HT1080 (cell line): ENCODE data around the gene TRIM73. TPM values are rescaled to one million over a fixed set of nuclear protein-coding genes. Genes with fewer than 3 reads are reported as not detected.
"Not testable (repeated sequence)": the region's sequence is repeated elsewhere in the genome, so short reads cannot be mapped to it uniquely, and the experiment has no call there.

Experiments
- DNase-seq: peaks from one replicate; pipeline ENCODE4 v3.0.0-alpha.2; 2015; ENCODE audit warnings: low read depth
- small RNA-seq: library from RNA; depleted of rRNA; stranded (forward); fragments of <200 nt; gene quantifications from one replicate; pipeline ENCODE3, GENCODE V24; 2014
- total RNA-seq: library from RNA; depleted of rRNA; stranded (reverse); fragments of >200 nt; shearing (Covaris generic); gene quantifications from 2 replicates; pipeline ENCODE4 v1.2.3, GENCODE V29; 2014; rRNA removed

Gene TRIM73
- total RNA-seq, 1 experiment from 2014 or later, result not detected

DNA sequence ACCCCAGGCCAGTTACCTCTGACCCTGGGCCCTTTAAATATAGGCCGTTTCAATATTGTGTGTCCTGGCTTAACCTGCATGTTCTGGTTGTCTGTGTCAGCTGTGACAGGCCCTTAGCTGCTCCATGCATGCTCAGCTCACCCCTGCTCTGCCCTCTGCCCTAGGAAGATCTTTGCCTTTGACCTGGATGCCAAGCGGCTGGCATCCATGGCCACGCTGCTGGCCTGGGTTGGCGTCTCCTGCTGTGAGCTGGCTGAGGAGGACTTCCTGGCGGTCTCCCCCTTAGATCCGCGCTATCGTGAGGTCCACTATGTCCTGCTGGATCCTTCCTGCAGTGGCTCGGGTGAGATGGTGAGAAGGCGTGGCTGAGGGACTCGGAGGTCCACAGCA, 20.0 kb downstream of the TRIM73 start:
- DNase-seq, result not testable (repeated sequence)

DNA sequence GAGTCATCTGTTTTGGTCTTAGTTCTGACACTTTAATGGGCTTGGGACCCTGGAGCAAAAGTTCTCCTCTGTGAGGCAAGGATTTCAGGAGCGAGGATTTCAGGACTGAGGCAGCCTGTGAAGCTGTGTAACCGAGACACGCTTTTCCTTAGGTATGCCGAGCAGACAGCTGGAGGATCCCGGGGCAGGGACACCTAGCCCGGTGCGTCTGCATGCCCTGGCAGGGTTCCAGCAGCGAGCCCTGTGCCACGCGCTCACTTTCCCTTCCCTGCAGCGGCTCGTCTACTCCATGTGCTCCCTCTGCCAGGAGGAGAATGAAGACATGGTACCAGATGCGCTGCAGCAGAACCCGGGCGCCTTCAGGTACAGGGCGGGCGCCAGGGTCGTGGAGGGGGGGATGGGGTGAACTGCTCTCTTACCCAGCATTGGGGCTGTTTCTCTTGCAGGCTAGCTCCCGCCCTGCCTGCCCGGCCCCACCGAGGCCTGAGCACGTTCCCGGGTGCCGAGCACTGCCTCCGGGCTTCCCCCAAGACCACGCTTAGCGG, 20.5 kb downstream of the TRIM73 start:
- not testable (repeated sequence) for DNase-seq

DNA sequence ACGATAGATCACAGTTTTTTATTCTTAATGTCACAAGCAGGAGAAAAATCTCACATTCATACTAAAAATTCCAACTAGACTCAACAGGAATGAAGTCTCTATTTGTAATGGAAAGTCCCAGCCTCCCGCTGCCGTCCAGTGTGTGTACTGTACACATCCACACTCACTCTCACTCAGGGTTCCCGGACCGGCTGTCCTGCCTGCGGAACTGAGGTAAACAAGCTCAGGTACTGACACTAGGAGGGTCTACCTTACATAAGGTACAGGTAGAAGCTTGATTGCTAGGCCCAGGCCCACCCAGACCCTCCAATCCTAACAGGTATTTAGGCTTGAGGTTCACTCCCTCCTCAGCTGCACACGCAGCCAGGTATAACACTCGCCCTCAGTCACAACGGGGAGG, 21.4 kb downstream of the TRIM73 start:
- not testable (repeated sequence) for DNase-seq

DNA sequence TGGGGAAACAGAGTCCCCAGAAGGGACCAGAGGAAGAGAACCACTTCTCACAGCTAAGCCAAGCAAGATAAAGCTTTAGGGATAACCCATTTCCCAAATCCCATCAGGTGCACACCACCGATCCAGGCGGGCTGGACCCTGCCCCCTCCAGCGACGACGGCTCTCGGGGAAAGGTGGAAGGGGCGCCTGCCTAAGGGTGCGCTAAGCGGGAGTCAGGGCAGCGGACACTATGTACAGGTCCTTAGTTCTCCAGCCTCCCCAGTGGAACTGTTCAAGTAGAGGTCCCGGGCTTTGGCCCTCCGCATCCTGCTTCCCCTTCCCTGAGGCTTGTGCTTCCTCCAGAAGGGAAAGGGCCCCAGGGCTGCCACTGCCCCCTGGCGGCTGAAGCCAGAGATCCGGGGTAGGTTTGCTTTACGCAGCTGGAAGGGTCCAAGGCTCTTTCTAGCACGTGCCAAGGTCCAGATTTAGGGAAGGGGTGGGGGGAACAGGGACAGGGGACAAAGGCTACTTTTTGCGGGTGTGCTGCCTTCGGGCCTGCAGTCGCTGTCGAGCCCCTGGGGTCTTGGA, 22.9 kb downstream of the TRIM73 start:
- DNase-seq, result not testable (repeated sequence)

DNA sequence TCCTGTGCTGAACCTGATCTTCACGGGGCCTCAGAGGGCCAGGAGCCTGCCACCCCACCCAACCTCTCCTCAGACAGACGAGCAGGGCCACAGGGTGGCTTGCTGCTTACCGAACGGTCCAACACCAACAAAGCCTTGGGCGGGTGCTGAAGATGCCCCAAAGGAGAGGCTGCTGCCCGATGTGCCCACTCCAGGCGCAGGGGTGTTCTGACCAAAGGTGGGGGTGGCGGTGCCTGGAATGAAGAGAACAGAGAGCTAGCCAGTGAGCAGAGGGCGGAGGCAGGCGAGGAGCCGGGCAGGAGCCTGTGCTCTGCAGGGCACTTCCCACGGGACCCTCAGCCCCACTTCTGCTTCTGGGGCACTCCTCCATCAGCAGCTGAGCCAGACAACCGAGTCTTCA, 23.8 kb downstream of the TRIM73 start:
- DNase-seq, result not testable (repeated sequence)

DNA sequence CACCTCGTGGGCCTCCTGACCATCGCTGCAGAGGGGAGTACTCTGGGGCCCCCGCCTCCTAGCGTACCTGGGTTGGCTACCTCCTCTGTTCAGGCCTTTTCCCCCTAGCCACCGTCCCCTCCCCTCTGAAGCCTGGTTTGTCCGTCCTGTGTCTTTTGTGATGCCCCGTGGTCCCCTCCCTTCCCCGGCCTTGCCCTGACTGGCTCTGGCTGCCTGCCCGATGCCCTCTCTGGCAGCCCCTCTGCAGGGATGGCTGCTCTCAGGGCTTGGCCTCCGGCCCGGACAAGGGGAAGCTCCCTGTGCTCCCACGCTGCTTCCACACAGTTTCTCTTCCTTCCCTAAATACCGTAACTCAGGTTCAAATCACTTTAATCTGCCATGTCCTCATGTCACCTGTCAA, 24.3 kb downstream of the TRIM73 start:
- DNase-seq, result not testable (repeated sequence)

DNA sequence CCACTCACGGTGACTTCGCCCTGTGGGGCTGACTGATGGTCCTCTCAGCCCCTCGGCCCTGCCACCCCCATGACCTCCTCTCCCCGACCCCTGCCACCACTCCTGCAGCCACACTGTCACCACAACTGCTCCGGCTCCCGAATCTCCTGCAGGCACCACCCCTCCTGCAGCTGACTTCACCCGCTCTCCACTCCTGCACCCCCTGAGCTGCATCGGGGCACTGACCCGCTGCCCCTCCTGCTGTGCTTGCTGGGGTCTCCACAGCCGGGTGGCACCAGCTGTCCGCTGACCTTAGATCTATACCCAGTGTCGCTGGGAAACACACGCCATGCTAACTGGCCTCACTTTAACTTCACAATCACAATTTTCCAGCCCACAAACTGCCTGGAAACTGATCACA, 24.7 kb downstream of the TRIM73 start:
- not testable (repeated sequence) for DNase-seq

DNA sequence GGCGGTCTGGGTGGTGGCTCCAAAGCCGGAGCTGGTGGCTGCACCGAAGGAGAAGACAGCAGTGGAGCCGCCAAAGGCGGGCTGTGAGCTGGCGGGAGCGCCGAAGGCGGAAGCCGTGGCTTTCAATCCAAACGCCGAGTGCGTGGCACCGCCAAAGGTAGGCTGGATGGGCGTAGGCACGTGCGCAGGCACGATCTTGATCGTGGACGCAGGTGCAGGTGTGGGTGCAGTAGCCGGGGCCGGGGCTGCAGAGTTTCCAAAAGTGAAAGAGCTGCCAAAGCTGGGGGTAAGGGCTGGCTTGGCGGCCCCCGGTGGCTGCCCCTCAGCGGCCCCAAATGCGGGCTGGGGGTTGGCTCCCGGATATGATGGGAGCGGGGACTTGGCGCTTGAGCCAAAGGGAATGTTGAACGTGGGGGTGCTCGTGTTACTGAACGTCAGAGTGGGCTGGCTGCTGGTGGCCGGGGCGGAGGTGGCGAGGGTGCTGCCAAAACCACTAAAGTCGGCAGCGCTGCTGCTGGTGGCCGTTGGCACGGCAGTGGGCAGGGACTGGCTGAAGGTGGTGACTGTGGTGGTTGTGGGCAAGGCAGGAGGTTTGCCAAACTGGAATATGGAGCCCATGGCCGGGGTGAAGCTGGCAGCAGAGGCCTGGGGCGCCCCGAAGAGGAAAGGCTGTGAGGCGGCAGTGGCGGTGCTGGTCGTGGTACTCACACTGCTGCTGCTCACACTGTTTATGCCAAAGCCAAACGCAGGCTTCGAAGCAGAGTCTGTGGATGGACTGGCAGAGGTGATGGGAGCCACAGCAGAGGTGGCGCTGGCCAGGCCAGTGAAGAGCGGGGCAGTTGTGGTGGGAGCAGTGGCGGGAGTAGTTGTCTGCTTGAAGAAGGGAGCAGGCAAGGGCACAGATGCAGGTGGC, 26.6 kb downstream of the TRIM73 start:
- DNase-seq, result not testable (repeated sequence)

DNA sequence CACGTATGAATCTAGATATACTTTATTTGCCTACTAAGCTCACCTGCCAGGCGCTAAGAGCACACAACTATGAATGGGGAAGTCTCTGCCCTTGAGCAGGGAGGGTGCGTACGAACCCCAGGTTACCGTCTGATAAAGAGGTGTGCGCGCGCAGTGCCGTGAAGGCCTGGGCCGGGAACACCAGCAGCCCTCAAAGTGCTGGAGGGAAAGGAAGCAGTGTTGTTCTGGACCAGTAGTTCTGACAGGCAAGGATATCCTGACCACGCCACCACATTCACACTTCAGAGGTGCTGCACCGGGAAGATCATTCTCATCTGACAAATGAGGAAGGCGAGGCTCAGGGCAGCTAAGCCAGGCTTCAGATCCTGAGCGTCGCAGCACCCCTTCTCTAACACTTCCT, 28.1 kb downstream of the TRIM73 start:
- not testable (repeated sequence) for DNase-seq

DNA sequence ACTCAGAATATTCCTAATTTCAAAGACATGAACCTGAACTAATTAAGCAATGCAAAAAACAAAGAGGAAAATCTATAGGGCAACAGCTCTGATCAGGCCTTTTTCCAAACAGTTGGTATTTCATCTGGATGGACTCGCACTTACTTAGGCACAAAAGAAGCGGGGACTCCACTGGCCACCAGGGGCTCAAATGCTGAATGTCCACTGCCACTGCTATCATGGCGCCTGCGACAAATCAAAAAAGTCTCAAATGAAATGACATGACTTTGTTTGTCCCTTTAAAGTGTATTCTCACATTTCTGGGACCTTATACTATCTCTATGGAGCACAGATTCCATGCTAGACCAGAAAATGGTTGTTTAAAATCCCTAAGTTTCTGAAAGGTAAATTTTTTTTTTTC, 43.6 kb downstream of the TRIM73 start:
- not testable (repeated sequence) for DNase-seq

DNA sequence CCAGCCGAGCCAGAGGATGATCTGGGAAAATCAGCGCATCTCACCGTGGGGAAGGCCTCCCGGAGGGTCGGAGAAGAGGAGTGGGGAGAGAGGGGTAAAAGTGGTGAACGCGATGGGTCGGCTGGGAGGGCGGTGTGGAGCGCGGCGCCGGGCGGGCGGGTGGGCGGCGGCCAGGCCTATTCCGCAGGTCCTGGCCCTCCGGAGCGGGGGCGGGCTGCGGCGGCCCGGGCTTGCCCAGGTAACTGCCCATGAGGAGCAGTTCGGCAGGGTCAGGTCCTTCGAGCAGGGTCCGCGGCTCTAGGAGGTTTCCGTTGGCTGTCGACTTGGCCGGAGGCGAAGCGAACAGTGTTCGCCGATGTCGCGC, 46.7 kb downstream of the TRIM73 start:
- not testable (repeated sequence) for DNase-seq

DNA sequence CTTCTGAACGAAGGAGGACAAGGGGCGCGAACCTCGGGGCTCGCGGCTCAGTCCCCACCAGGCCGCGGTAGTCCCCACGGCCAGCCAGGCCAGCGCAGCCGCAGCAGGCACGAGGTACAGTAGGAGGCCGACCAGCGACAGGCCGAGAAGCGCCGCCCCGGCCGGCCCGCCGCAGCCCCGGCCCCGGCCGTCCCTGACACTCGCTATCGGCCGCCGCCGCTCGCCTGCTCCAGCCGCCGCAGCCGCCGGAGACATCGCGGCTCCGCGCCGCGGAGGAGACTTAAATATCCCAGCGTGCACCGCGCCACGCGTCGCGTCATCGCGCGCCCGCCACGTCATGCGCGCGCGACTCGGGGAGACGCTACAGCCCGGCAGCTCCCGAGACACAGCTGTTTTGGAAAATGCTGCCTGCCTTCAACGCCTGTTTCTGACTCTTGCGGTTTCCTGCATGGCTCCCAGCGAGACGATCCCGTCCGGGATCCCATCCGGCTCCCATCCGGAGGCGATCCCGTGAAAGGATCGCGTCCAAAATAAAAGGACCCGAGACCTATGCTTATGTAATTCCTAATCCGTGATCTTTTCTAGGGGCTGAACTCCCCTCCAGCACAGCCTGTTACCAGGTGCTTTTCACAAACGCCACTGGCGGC, 47.2 kb downstream of the TRIM73 start:
- peak; percentile 44 for DNase-seq

DNA sequence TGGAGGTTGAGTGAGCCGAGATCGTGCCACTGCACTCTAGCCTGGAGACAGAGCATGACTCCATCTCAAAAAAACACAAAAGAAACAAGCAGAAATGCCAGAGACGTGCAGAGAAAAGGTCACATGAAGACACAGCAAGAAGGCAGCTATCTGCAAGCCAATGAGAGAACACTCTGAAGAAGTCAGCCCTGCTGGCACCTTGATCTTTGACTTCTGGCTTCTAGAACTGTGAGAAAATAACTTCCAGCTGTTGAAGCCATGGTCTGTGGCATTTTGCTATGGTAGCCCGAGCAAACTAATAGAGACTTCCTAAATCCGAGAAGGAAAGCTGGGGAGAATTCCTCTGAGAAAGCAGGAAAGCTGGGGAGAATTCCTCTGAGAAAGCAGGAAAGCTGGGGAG, 54.5 kb downstream of the TRIM73 start:
- not testable (repeated sequence) for DNase-seq

DNA sequence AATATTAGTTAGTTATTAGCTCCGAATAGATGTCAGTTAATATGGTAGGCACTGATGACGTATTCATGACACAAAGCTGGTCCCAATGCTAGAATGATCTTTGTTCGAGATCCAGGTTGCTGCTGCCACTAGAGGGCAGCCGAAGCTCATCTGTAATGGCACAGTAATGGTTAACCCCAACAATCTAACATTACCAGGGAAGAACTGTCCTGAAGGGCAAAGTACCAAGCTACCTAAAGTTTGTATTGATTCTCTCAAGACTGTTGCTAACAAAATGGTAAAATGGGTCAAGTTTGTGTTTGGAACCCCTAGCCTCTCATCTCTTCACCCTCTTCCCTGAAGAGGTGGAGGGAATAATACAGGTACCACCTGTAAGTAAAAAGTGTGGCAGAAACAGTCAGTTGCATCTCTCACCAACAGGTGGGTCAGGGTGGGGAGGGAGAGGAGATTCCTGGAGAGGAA, 57.1 kb downstream of the TRIM73 start:
- not testable (repeated sequence) for DNase-seq

Small RNA genes within 50 kb of the gene (small RNA-seq; reads per million reads assigned to genes)
- gene RF00019, result not detected

Other genes with a start within 250 kb of the TRIM73 start
- 7.5 and 12.0 TPM in 2 replicates for gene POM121C, start 90.7 kb downstream of the TRIM73 start, total RNA-seq
- not detected in 2 replicates for gene SPDYE5, start 96.7 kb downstream of the TRIM73 start, total RNA-seq